Measurements from ENCODE around the gene NOP16.
"Not testable (repeated sequence)": the region's sequence is repeated elsewhere in the genome, so short reads cannot be mapped to it uniquely, and the experiment has no call there.

The NOP16 gene

DNA sequence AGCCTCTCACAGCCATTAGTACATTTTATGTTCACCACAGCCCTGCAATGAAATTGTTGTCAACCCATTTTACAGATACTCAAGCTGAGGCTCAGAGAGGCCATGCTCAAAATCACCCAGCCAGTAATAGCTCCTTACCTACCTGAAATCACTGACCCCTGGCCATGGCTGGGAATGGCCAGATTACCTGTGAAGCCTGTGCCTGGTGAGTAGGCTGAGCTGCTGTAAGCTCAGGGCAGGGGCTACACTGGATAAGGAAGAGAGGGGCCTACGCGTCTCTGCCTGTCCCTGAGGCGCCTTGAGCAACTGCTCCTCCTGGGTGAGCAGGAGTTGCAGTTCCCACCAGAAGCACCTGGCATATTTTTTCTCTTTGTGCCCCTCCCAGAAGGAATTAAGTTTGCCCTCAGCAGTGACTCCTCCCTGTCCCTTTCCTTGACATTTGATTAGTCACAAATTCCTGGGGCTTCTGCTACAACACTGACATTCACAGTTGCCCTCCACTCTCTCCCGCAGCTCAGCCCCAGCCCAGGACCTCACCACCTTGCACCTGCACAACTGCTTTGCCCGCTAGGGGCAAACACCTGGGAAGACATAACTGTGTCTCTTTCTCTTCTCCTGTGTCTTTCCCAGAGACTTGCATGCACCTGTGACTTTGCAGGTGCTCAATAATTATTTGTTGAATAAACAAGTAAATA is 22.2 kb upstream of the NOP16 start:
- in situ Hi-C loops (cut with MboI; ENCODE audit: low sequenced_read_pairs), result no loop called here

DNA sequence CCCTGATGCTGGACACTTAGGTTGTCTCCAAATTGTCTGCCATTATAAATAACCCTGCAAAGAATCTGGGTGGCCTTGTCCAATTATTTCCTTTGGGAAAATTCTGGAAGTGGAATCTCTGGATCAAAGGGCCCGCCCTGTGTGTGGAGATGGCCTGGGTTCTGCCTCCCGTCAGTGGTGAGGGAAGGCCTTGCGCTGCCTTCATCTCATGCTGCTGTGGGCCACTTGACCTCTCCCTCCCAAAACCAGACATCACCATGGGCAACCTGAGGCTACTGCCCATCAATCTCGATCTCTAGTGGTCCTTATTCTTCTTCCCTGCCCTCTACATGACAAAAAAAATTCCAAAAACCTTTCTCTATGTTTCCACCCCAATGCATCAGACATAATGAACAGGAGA is 21.4 kb upstream of the NOP16 start:
- in situ Hi-C loops (cut with MboI; ENCODE audit: low sequenced_read_pairs), result no loop called here

DNA sequence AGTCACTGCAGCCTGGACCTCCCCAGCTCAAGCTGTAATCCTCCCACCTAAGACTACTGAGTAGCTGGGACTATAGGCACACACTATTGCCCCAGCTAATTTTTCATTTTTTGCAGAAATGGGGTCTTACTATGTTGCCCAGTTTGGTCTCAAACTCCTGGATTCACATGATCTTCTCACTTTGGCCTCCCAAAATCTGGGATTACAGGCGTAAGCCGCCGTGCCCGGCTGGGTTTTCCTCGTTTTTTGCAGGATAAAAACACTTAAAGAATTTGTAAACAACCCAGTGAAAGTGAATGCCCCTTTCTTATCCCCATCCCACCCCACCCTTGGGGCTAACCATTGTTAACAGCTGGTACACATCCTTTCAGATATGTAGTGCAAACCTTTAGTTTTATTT is 20.2 kb upstream of the NOP16 start:
- in situ Hi-C loops (cut with MboI; ENCODE audit: low sequenced_read_pairs), result no loop called here

DNA sequence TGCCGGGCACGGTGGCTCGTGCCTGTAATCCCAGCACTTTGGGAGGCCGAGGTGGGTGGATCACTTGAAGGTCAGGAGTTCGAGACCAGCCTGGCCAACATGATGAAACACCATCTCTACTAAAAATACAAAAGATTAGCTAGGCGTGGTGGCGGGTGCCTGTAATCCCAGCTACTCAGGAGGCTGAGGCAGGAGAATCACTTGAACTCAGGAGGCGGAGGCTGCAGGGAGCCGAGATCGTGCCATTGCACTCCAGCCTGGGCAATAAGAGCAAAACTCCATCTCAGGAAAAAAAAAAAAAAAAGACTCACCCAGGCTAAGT is 19.8 kb upstream of the NOP16 start:
- in situ Hi-C loops (cut with MboI; ENCODE audit: low sequenced_read_pairs), result not testable (repeated sequence)

DNA sequence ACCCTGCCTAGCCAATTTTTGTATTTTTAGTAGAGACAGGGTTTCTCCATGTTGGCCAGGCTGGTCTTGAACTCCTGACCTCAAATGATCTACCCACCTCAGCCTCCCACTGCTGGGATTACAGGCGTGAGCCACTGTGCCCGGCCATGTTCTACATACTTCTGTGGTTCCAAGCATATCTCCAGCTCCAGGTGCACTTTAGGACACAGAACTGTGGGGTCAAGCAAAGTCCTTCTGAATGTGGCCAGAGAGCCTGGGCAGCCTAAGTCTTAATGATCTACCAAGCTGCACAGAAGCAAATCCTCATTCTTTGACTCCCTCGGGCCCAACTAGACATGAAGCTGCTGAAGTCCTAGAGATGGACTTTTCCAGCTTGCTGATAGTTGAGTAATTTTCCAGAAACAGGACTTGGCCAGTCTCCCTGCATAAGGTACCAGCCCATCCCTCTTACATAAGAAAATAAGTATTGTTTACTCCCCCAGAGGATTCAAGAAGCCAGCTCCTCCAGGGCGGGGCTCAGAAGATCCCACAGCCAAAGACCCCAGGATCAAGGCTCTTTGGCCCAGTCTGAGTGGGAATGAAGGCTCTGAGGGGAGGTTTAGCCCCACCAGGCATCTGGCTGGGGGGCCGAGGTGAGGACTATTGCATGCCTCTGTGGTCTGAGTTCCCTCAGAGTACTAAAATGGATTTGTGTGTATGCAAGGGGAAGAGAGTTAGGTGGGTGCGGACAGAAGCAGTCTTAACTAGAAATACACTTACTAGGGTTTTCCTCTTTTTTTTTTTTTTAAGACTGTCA is 19.3 kb upstream of the NOP16 start:
- in situ Hi-C loops (cut with MboI; ENCODE audit: low sequenced_read_pairs), result no loop called here

DNA sequence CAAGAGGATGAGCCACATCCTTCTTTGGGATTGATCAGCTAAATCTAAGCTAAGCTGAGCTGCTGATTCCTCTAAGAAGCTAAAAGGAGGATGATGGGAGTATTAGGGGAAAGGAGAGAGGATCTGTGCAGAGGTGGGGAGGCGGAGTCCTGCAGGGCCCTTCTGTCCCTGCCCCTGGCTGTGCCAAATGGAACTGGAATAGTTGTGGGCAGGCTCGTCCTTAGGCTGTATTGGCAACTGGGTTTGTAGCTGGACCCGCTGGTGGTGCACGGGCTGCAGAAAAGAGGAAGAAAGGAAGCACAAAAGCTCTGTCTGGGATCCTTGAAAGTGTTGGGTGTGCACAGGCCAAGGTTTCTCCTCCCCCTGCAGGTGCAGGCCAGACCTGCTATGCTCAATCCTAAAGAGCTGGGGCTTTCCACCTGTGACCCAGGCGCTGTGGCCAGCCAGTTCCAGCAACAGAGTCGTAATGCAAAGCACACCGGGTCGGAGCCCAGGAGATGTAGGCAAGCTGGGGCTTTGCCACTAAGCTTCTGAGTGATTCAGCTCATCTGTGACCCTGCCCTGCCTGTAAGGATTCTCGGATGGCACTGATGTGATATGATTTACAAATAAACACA is 18.1 kb upstream of the NOP16 start:
- in situ Hi-C loops (cut with MboI; ENCODE audit: low sequenced_read_pairs), result no loop called here

DNA sequence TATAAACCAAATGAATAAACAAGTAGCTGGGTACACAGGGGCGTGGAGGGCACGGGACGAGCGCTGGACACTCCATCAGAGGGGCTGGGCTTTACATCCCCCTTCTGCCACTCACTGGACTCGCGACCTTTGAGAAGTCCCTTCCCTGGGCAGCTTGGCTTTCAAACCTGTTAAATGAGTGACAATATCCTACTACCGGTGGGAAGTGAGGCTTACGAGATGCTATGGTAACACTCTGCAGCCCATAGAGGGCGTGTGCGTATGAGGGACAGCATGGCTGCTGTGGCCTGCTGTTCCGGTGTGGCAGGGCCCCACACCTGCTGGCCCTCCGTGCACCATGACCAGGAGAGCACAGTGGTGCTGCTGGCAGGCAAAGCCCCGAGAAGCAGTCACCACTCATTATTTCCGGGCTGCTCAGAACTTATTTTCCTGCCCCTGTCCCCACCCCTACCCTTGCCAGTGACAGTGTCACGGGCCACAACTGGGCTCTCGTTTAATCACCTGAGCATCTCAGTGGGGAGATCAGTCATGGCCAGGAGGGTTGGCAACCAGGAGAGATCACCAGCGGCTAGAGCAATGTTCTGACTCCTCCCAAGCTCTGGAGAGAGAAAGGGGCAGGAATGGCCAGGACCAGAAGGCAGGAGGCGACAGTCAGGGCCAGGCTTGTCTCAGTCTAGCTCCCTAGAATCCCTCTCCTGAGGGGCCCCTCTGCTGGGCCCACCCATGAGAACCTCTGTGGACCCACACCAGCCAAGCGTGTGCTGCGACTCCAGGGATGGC is 17.4 kb upstream of the NOP16 start:
- in situ Hi-C loops (cut with MboI; ENCODE audit: low sequenced_read_pairs), result no loop called here

DNA sequence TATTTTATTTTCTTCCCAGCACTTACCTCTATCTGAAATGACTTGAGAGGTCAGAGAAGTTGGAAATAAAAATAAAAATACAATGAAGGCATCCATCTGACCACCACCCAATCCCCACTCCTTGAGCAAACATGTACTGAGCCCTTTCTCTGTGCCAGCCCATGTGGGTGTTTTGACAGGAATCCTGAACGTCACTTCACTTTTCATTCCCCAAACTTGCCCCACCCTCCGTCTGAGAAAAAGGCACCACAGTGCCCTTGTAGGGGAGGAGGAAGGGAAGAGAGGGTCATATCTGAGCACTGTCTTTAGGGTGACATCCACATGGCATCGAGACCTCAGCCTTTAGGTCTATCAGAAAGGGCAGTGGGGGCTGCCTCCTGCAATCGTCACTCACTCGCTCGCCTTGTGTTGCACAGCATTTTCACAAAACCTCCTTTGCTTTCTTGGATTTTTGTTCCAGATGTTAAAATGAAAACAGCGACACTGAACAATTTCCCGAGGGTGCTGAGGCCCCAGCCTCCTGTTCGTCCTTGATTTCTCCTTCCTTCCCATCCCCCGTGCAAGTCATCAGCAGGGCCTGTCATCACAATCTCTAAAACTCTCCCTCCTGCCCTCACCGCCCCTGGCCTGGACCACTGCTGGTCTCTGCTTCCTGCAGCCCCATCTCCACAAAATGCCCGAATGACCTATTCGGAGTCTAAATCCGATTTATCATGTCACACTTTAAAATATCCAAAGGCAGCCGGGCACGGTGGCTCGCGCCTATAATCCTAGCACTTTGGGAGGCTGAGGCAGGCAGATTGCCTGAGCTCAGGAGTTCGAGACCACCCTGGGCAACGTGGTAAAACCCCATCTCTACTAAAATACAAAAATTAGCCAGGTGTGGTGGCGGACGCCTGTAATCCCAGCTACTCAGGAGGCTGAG is 13.1 kb upstream of the NOP16 start:
- in situ Hi-C loops (cut with MboI; ENCODE audit: low sequenced_read_pairs), result no loop called here

DNA sequence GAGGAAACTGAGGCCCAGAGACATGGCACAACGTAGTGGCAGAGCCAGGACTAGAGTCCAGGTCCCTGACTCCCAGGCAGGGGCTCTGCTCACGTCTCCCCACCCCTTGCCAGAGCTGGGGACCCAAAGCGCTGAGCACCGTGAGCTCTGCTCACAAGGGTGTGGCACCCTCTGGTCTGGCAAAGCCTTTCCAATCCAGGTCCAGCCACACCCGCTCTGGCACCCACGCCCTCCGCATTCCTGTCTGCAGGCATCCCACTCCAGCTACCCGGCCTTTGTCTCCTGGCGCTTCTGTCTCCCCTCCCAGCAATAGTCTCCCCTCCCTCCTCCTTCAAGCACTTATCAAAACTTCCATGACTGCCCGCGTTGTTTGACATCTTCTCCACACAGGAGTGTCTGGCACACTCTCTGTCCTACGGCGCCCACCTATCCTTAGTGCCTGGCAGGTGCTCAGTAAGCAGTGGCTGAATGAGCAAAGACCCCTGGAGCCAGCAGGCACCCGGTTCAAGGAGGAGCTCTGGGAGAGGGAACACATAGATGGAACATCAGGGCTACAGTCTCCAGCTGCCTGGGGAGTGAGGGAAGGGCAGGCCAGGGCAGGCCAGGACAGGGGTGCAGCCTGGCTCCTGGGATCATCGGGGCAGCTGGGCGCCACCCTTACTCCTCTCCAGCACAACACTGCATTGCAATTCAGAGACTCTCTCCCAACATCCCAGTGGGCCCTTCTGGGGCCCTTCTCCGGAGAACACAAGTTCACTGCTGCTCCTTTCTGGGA is 12.2 kb upstream of the NOP16 start:
- in situ Hi-C loops (cut with MboI; ENCODE audit: low sequenced_read_pairs), result no loop called here

DNA sequence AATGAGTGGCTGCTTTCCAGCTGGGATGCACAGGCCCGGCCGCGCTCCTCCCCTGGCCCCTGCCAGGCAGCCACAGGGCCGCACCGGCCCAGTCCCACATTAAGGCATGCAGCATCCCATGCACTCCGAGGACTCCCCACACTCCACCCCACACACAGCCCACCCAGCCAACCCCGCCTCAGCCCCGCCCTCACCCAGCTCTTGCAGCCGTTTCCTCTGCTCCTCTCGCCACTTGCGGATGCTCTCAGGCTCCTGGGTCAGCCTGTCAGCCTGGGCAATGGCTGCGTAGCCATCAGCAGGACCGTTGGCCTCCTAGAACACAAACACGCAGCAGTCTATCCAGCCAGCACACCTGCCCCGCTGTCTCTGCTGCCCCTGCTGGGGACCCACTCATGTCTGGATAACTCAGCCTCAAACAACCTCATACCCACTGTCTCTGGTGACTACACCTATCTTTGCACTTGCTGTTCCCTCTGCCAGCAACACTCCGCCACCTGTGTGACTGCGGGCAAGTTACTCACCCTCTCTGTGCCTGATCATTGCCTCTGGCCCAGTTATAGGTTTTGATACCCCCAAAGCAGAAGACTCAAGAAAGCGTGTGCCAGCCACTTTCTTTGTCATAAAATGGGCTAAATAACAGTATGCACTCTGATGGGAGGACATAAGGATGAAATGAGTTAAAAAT is 9.5 kb upstream of the NOP16 start:
- in situ Hi-C loops (cut with MboI; ENCODE audit: low sequenced_read_pairs), result no loop called here

DNA sequence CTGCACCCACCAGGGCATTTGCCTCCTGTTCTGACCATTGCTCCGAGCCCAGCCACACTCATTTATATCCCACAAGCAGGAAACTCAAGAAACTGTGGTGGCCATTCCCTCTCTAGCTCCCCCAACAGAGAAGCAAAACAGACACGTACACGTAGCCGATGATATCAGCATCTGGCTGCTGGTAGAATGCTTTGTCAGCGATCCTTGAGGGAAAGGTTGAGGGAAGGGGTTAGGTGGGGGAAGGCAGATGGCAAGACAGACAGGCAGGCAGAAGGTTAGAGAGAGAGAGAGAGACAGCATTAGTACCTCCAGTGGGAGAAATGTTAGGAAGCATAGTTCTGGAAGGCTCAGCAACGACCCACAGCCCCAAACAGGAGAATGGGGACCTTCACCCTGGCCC is 7.9 kb upstream of the NOP16 start:
- in situ Hi-C loops (cut with MboI; ENCODE audit: low sequenced_read_pairs), result no loop called here

DNA sequence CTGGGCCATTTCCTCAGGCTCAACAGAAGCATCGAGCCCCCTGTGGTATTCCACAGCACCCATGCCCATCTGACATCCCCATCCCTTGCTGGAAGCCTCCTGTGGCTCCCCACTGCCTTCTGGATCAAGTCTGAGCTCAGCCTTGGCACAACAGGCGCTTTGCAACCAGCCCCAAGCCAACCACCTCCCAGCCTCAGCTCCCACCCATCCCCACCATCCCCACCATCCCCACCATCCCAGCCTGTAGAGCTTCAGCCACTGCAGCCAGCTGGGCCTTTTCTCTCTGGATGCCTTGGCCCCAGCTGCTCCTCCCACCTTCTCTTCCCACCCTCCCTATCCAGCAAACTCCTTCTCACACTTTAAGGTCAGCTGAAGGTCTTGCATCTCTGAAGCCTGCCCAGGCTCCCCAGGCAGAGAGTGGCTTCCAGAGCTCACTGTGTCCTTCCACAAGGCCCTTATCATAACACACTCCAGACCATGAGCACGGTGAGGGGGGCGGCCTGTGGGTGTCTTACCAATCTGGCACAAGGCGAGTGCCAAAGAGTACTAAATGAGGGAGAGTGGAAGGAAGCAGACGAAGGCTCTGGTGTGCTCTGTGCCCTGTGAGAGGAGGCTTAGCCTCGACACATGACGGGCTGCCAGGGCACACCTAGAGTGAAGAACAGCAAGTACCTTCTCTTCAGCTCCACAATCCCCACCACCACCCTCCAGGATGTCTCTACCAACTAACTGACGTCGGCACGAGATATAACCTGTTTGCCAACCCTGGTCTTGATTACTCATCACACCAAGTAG is 6.7 kb upstream of the NOP16 start:
- in situ Hi-C loops (cut with MboI; ENCODE audit: low sequenced_read_pairs), result no loop called here

DNA sequence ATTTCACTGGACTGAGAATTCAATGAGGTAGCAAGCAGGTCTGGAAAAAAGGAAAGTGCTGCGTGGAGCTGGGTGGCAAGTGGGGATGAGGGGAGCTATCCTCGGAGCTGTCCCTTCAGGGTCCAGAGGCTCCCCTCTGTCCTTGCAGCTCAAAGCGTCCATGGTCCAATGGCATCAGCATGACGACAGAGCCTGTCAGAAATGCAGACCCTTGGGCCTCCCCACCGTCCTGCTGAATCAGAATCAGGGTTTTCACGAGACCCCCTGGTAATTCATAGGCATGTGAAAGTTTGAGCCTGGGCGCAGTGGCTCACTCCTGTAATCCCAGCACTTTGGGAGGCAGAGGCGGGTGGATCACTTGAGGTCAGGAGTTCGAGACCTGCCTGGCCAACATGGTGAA is 5.7 kb upstream of the NOP16 start:
- in situ Hi-C loops (cut with MboI; ENCODE audit: low sequenced_read_pairs), result no loop called here

DNA sequence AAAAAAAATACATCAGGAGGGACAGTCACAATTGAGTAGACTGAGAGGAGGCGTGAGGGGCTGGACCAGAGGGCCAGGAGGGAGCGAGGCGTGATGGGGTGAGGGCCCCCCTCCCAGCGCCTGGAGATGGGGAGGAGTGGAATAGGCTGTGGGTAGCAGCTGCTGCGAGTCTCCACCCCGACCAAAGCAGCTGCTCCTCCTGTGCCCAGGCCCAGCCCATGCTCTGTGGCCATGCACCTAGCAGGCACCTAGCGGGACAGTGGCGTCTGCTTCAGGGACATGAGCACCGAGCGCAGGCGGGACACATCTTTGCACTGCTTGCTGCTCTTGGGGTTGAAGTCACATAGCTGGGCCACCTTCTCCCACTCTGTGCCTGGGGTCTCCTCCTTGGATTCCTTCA is 4.1 kb upstream of the NOP16 start:
- in situ Hi-C loops (cut with MboI; ENCODE audit: low sequenced_read_pairs), result no loop called here

DNA sequence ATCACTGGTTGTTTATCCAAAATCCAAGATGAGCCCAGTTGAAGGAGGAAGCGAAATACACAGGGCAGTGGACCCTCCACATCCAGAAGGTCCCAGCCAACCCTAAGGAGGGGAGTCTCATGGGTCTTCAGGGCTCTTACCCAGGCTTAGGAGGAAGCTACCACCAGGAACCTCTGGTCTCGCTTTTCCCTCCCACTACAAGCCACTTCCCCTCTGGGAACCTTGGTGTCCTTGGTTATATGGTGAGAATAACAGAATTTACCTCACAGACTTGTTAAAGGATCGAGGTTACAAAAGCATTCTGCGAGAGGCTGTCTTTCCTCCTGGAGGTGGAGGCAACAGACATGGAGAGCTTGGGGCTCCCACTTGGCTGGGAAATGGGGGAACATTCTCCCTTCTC is 3.6 kb upstream of the NOP16 start:
- in situ Hi-C loops (cut with MboI; ENCODE audit: low sequenced_read_pairs), result no loop called here

DNA sequence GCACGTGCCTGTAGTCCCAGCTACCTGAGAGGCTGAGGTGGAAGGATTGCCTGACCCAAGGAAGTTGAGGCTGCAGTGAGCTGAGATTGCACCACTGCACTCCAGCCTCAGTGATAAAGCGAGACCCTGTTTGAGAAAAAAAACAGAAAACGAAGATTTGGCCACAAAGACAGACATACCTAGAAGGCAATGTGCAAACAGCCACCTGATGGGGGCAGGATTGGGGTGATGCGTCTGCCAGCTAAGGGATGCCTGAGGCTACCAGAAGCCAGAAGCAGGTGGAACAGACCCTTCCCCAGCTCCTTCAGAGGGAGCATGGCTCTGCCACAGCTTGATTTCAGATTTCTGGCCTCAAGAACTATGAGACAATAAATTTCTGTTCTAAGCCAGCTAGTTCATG is 3.1 kb upstream of the NOP16 start:
- in situ Hi-C loops (cut with MboI; ENCODE audit: low sequenced_read_pairs), result no loop called here

DNA sequence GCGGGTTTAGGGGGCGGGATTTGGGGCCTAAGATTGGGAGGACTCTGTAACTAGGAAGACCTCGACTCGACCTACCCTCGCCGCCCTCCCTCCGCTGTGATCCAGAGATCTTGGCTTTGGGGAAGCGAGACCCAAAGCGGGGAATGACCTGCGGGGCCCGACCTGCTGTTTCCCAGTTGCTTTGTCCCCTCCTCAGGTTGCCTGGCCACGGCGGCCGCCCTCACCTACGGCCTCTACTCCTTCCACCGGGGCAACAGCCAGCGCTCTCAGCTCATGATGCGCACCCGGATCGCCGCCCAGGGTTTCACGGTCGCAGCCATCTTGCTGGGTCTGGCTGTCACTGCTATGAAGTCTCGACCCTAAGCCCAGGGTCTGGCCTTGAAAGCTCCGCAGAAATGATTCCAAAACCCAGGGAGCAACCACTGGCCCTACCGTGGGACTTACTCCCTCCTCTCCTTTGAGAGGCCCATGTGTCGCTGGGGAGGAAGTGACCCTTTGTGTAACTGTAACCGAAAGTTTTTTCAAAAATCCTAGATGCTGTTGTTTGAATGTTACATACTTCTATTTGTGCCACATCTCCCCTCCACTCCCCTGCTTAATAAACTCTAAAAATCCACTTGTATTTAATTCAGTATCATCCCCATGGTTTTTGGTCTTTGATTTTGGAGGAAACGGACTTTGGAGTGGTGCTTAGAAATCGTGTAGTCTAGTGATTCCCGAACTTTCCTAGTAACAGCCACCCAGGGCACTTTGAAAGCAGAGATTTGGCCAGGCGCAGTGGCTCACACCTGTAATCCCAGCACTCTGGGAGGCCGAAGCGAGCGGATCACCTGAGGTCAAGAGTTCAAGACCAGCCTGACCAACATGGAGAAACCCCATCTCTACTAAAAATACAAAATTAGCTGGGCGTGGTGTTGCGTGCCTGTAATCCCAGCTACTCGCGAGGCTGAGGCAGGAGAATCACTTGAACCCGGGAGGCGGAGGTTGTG is 1.0 kb upstream of the NOP16 start:
- in situ Hi-C loops (cut with MboI; ENCODE audit: low sequenced_read_pairs), result no loop called here

Measured in HL-60/S4 (cell line).